HG02981 (cell line): ENCODE measurements around the gene PRPF40A.

ENCODE experiments used
- ATAC-seq: cut with Tn5 transposase; IDR thresholded peaks from one replicate; pipeline ENCODE4 v1.9.1; 2021; ENCODE audit warnings: mild to moderate bottlenecking, moderate library complexity; ENCODE audit not compliant: unreplicated experiment

The PRPF40A gene

GRCh38 chr2:152655880-152656279 is 61.4 kb downstream of the PRPF40A start:
- no peak for ATAC-seq

- no peak for ATAC-seq
These were observed 65.4 kb downstream of the PRPF40A start for GRCh38 chr2:152651834-152652233.

- ATAC-seq, result no peak
These were observed 66.4 kb downstream of the PRPF40A start for GRCh38 chr2:152650768-152651371.

GRCh38 chr2:152649997-152650396 is 67.3 kb downstream of the PRPF40A start:
- ATAC-seq, result no peak

- no peak for ATAC-seq
These were observed 68.9 kb downstream of the PRPF40A start for GRCh38 chr2:152648336-152648735.

GRCh38 chr2:152647552-152647951 is 69.7 kb downstream of the PRPF40A start:
- ATAC-seq, result no peak

- ATAC-seq, result no peak
These were observed 70.5 kb downstream of the PRPF40A start for GRCh38 chr2:152646775-152647174.

GRCh38 chr2:152646264-152646663 is 71.0 kb downstream of the PRPF40A start:
- no peak for ATAC-seq

- no peak for ATAC-seq
These were observed 72.9 kb downstream of the PRPF40A start for GRCh38 chr2:152644189-152644873.

- ATAC-seq, result no peak
These were observed 78.7 kb downstream of the PRPF40A start for GRCh38 chr2:152638590-152638989.

- ATAC-seq, result no peak
These were observed 79.2 kb downstream of the PRPF40A start for GRCh38 chr2:152638056-152638455.

- no peak for ATAC-seq
These were observed 80.0 kb downstream of the PRPF40A start for GRCh38 chr2:152637251-152637650.

GRCh38 chr2:152635635-152636298 is 81.5 kb downstream of the PRPF40A start:
- ATAC-seq, result peak; percentile 57

GRCh38 chr2:152632736-152633135 is 84.5 kb downstream of the PRPF40A start:
- ATAC-seq, result no peak

- no peak for ATAC-seq
These were observed 86.8 kb downstream of the PRPF40A start for GRCh38 chr2:152630466-152630865.

GRCh38 chr2:152629202-152629601 is 88.1 kb downstream of the PRPF40A start:
- ATAC-seq, result no peak

- ATAC-seq, result peak; percentile 69
These were observed 89.8 kb downstream of the PRPF40A start for GRCh38 chr2:152627351-152627957.

GRCh38 chr2:152626911-152627339 is 90.3 kb downstream of the PRPF40A start:
- no peak for ATAC-seq

GRCh38 chr2:152624805-152625204 is 92.5 kb downstream of the PRPF40A start:
- no peak for ATAC-seq

- ATAC-seq, result no peak
These were observed 93.5 kb downstream of the PRPF40A start for GRCh38 chr2:152623775-152624174.

GRCh38 chr2:152623076-152623740 is 94.1 kb downstream of the PRPF40A start:
- no peak for ATAC-seq
